Endothelial cell of umbilical vein (primary cell): ENCODE measurements around the gene SKIC8. TPM values are rescaled to one million over a fixed set of nuclear protein-coding genes. Genes with fewer than 3 reads are reported as not detected.

Source experiments
- Bru-seq: library from RNA; stranded (reverse); fragments of 400-500 nt; gene quantifications from one replicate; lab custom pipeline; 2021; lab: Mats Ljungman, UMichigan
- BruChase-seq, 2 experiments: library from RNA; stranded (reverse); fragments of 400-500 nt; gene quantifications; one replicate each; lab custom pipeline; 2021; lab: Mats Ljungman, UMichigan
- BruUV-seq: library from RNA; stranded (reverse); fragments of 400-500 nt; replicated peaks from 2 replicates; lab custom pipeline; 2021; lab: Mats Ljungman, UMichigan
- CTCF ChIA-PET: fragments of 300-600, 350-600 bp; sonication (Branson Sonifier 250); formaldehyde crosslinking; loops from one replicate; lab custom pipeline; 2021; ENCODE audit warnings: antibody characterized with exemption, inconsistent platforms; lab: Charles Lee
- POLR2A ChIA-PET: fragments of 300-600, 350-600 bp; sonication (Branson Sonifier 250); formaldehyde crosslinking; loops from one replicate; lab custom pipeline; 2021; ENCODE audit warnings: antibody characterized with exemption, inconsistent platforms; lab: Charles Lee
- DNase-seq: peaks from one replicate; pipeline ENCODE4 v3.0.0-alpha.2; 2011; ENCODE audit warnings: low read depth, low spot score
- FAIRE-seq: peaks from 2 replicates; lab custom pipeline; 2011; peaks lifted over from hg19 to GRCh38; lab: Jason Lieb, UNC
- H2AFZ ChIP-seq: 2 replicates; pipeline ENCODE4 v1.6.0; 2012; ENCODE audit warnings: low read depth, low read length, control low read depth, inconsistent platforms
- H3K27ac ChIP-seq: 2 replicates; pipeline ENCODE4 v1.5.1; 2011; ENCODE audit warnings: low read depth, mild to moderate bottlenecking, control low read depth, low read length, moderate library complexity; ENCODE audit not compliant: insufficient read depth
- H3K27me3 ChIP-seq, 2 experiments: 2 replicates each; pipeline versions ENCODE4 v1.6.0 to v1.6.1; 2011; ENCODE audit warnings: low read length in 2 of 2, mixed read lengths in 1 of 2; ENCODE audit not compliant: control insufficient read depth in 2 of 2, insufficient read depth in 2 of 2
- H3K36me3 ChIP-seq, 2 experiments: 2 replicates in 1 of 2; 3 replicates in 1 of 2; pipeline ENCODE4 v1.5.1; 2011; ENCODE audit warnings: low read length in 2 of 2, mild to moderate bottlenecking in 1 of 2, moderate library complexity in 1 of 2; ENCODE audit not compliant: control insufficient read depth in 2 of 2, insufficient read depth in 2 of 2; ENCODE audit errors: extremely low read depth in 1 of 2
- H3K4me1 ChIP-seq: 3 replicates; pipeline ENCODE4 v1.5.1; 2011; ENCODE audit warnings: mild to moderate bottlenecking, low read length; ENCODE audit not compliant: control insufficient read depth, insufficient read depth; ENCODE audit errors: extremely low read depth
- H3K4me2 ChIP-seq: 2 replicates; pipeline ENCODE4 v1.6.1; 2011; ENCODE audit warnings: low read length, control low read depth, mixed read lengths; ENCODE audit not compliant: insufficient read depth
- H3K4me3 ChIP-seq, 3 experiments: fragments of 200-600 bp in 1 of 3; sonication (generic), shearing (Covaris generic) in 1 of 3; replicated peaks in 1 of 3; 2 replicates each; pipeline ENCODE4 v1.5.1; 2011 to 2016; ENCODE audit warnings: control low read depth in 3 of 3, low read length in 3 of 3, mild to moderate bottlenecking in 2 of 3, inconsistent platforms in 1 of 3, low read depth in 1 of 3, moderate library complexity in 1 of 3; ENCODE audit not compliant: insufficient read depth in 1 of 3
- H3K79me2 ChIP-seq: 2 replicates; pipeline ENCODE4 v1.6.0; 2012; ENCODE audit warnings: low read length, inconsistent platforms; ENCODE audit not compliant: control insufficient read depth, insufficient read depth
- H3K9ac ChIP-seq: replicated peaks from 2 replicates; pipeline ENCODE3; 2011; ENCODE audit warnings: low read length, control low read depth; ENCODE audit not compliant: insufficient read depth; ENCODE audit errors: extremely low read depth
- H3K9me1 ChIP-seq: replicated peaks from 3 replicates; pipeline ENCODE4 v1.6.0; 2011; ENCODE audit warnings: mild to moderate bottlenecking, low read length; ENCODE audit not compliant: control insufficient read depth, insufficient read depth; ENCODE audit errors: extremely low read depth
- H3K9me3 ChIP-seq: replicated peaks from 2 replicates; pipeline ENCODE4 v1.5.1; 2012; ENCODE audit warnings: low read length, inconsistent platforms; ENCODE audit not compliant: control insufficient read depth, insufficient read depth
- H4K20me1 ChIP-seq: replicated peaks from 2 replicates; pipeline ENCODE3; 2011; ENCODE audit warnings: mild to moderate bottlenecking, low read length; ENCODE audit not compliant: control insufficient read depth, insufficient read depth; ENCODE audit errors: extremely low read depth
- CTCF ChIP-seq, 2 donors: IDR thresholded peaks; 1 replicate in 1 of 2; 2 replicates in 1 of 2; pipeline ENCODE4 v1.5.1; 2011; ENCODE audit warnings: low read length in 2 of 2, mild to moderate bottlenecking in 2 of 2, moderate library complexity in 2 of 2, control low read depth in 1 of 2, inconsistent platforms in 1 of 2, low read depth in 1 of 2; ENCODE audit not compliant: insufficient read depth in 1 of 2; ENCODE audit errors: extremely low read depth in 1 of 2
- EZH2 ChIP-seq: IDR thresholded peaks from 2 replicates; pipeline ENCODE4 v1.6.1; 2012; ENCODE audit warnings: borderline replicate concordance, low read depth, mild to moderate bottlenecking, moderate library complexity, low read length, inconsistent platforms; ENCODE audit not compliant: severe bottlenecking
- FOS ChIP-seq: IDR thresholded peaks from 2 replicates; pipeline ENCODE4 v1.6.1; 2011; ENCODE audit warnings: mild to moderate bottlenecking, low read length, moderate library complexity, borderline replicate concordance; ENCODE audit not compliant: insufficient read depth
- GATA2 ChIP-seq: IDR thresholded peaks from 2 replicates; pipeline ENCODE4 v1.7.0; 2011; ENCODE audit warnings: low read depth, mild to moderate bottlenecking, moderate library complexity, mixed read lengths, low read length; ENCODE audit not compliant: insufficient read length, insufficient read depth
- JUN ChIP-seq: IDR thresholded peaks from 2 replicates; pipeline ENCODE4 v1.6.1; 2011; ENCODE audit warnings: borderline replicate concordance, low read depth; ENCODE audit not compliant: insufficient read length, insufficient read depth
- MAX ChIP-seq: IDR thresholded peaks from 2 replicates; pipeline ENCODE4 v1.6.1; 2011; ENCODE audit not compliant: insufficient read depth, insufficient read length
- MYC ChIP-seq: IDR thresholded peaks from one replicate; pipeline ENCODE4 v1.6.1; 2011; ENCODE audit warnings: mild to moderate bottlenecking, low read depth, low read length
- POLR2A ChIP-seq: IDR thresholded peaks from 2 replicates; pipeline ENCODE4 v1.6.1; 2012; ENCODE audit warnings: low read depth, mild to moderate bottlenecking, control low read depth, low read length
- POLR2AphosphoS5 ChIP-seq: IDR thresholded peaks from 2 replicates; pipeline ENCODE4 v1.6.1; 2012; ENCODE audit warnings: low read depth, mild to moderate bottlenecking, control low read depth, low read length, moderate library complexity; ENCODE audit not compliant: insufficient read depth
- dilution Hi-C: fragments of 300-500 bp; cut with MboI; formaldehyde crosslinking; loops from one replicate; pipeline ENCODE4 v1.15.0; 2019; ENCODE audit warnings: low sequenced_read_pairs; ENCODE audit not compliant: extremely low pct_ligation_motif_present
- intact Hi-C: fragments of 100-400 bp; cut with micrococcal nuclease; formaldehyde crosslinking; loops from one replicate; pipeline ENCODE4 v1.10.0; 2022
- long read RNA-seq: library from polyadenylated mRNA; stranded (forward); transcript quantifications from one replicate; pipeline ENCODE4 v2.0.0, GENCODE V29; 2021
- polyA minus RNA-seq, 3 experiments: library from RNA; depleted of rRNA, polyadenylated mRNA; stranded (reverse); fragments of >200 nt; gene quantifications; 1 replicate in 1 of 3; 2 replicates in 2 of 3; pipeline ENCODE4 v1.2.3, GENCODE V29; 2011
- polyA plus RNA-seq, 4 experiments: library from polyadenylated mRNA; depleted of rRNA in 3 of 4; stranded (reverse) in 3 of 4; unstranded in 1 of 4; fragments of >200 nt; gene quantifications; 2 replicates each; pipeline versions ENCODE4 v1.2.1 to v1.2.3, GENCODE V29; 2011 to 2012; ENCODE audit warnings: missing spikeins in 1 of 4
- total RNA-seq: library from RNA; stranded (reverse); gene quantifications from 2 replicates; pipeline ENCODE4 v1.2.3, GENCODE V29; 2021

The SKIC8 gene
- total RNA-seq (49.0 and 49.7 TPM in 2 replicates), polyA plus RNA-seq (74.0 and 95.0 TPM in 2 replicates), polyA minus RNA-seq (48.1 and 54.5 TPM in 2 replicates), Bru-seq, nascent RNA (percentile 79 among the genes with signal in this experiment), BruChase-seq, experiment 1, labeled RNA remaining after a 6-hour chase (percentile 71 among the genes with signal in this experiment), BruChase-seq, experiment 2, labeled RNA remaining after a 2-hour chase (percentile 90 among the genes with signal in this experiment)
- 86.5 and 99.7 TPM in 2 replicates for polyA plus RNA-seq (2011; cell fraction: cytosol; rRNA removed)
- 66.4 and 84.1 TPM in 2 replicates for polyA plus RNA-seq (2011; cell fraction: nucleus; rRNA removed)
- 54.4 and 66.1 TPM in 2 replicates for polyA plus RNA-seq (2012)
- 55.4 TPM for polyA minus RNA-seq (2011; cell fraction: cytosol; rRNA and poly(A)+ RNA removed)
- polyA minus RNA-seq (2011; cell fraction: nucleus; rRNA and poly(A)+ RNA removed): 17.9 and 23.5 TPM in 2 replicates
- long read RNA-seq, transcript WDR61-201 (11 exons, 1,387 nt): major isoform, 165 of 213 reads
- long read RNA-seq, transcript WDR61-202 (11 exons, 1,266 nt): minor isoform, 9 of 213 reads
- long read RNA-seq, partial matches to known transcripts: 6 of 213 reads
- long read RNA-seq, other reads (novel, unspliced or antisense): 31 of 213 reads

- Histone ChIP-seq H3K27me3 (peaks cover 2 to 5% of the 10 kb centered on the region in 2 experiments), H3K9ac (peak within 1 kb of the TSS; percentile 86), H3K9me1 (no peaks in the 10 kb centered on the region), H3K4me1 (peaks cover 4% of the 10 kb centered on the region), H3K79me2 (peaks cover 19% of the 10 kb centered on the region), H4K20me1 (no peaks in the 10 kb centered on the region), H2AFZ (peak within 1 kb of the TSS; percentile 80), H3K4me2 (peak within 1 kb of the TSS; percentile 83), H3K27ac (peak within 1 kb of the TSS; percentile 43), H3K4me3 (peak within 1 kb of the TSS; percentile 68 to 100 (median 81)), H3K36me3 (peaks cover 0 to 2% of the 10 kb centered on the region in 2 experiments), H3K9me3 (no peaks in the 10 kb centered on the region)
- TF ChIP-seq POLR2A (peak; percentile 94), FOS (no peak), MAX (peak; percentile 31), EZH2 (no peak), JUN (no peak), MYC (no peak), POLR2AphosphoS5 (peak; percentile 87), CTCF (IDR thresholded peaks at IDR 0.05; ENCODE audit: extremely low read depth in 1 of 2, insufficient read depth in 1 of 2, low read depth in 1 of 2, low read length in 2 of 2) (no peak), GATA2 (no peak)
- BruUV-seq: TSS peak; percentile 65
- dilution Hi-C loops (no loop called here), intact Hi-C loops (loop anchor here (1.0 to 2.0 kb wide), 3 partner anchors 23 to 207 kb away; partner anchors contain the start of genes HYKK and IDH3A)
- peak; percentile 81 for FAIRE-seq
- DNase-seq: peak; percentile 95
- ChIA-PET CTCF (interaction anchor here (0.6 to 1.6 kb wide), 18 partner anchors 9 to 191 kb away, joined by 3 to 13 read pairs (median 4); partner anchors contain the start of gene DNAJA4), POLR2A (interaction anchor here (0.6 to 1.6 kb wide), 8 partner anchors 13 to 747 kb away, joined by 3 to 7 read pairs (median 3); partner anchors contain the start of genes IDH3A and IREB2)
These were observed at the start of gene SKIC8 for GRCh38 chr15:78299101-78299930. TSS of gene SKIC8 (minus strand) at chr15:78299609. CDS start at chr15:78295686, 3,923 bp downstream.
